ENCODE measurements around the gene PLEKHA1. TPM values are rescaled to one million over a fixed set of nuclear protein-coding genes. Genes with fewer than 3 reads are reported as not detected.

The PLEKHA1 gene
- polyA plus RNA-seq, 1 of the 3 experiments (the other 2 are of a cell fraction) = 8.4 TPM

- no peaks in the 10 kb centered on the region for H3K27me3 ChIP-seq (ENCODE audit: insufficient read depth)
- TF ChIP-seq TCF12 (IDR thresholded peaks at IDR 0.05) = no peak
- TF ChIP-seq SMC3 (IDR thresholded peaks at IDR 0.05; ENCODE audit: low read depth, low read length) = peak; percentile 74
- peak; percentile 85 for TF ChIP-seq RAD21 (IDR thresholded peaks at IDR 0.05; ENCODE audit: low read length)
- peak; percentile 79 for TF ChIP-seq CTCF (IDR thresholded peaks at IDR 0.05)
- no peak overlapping the region for H3K27ac ChIP-seq (ENCODE audit: low read depth in 2 of 2, low read length in 1 of 2)
- H3K4me2 ChIP-seq = no peak overlapping the region
- no peak overlapping the region; a peak in 1 of 4 replicates for H3K4me3 ChIP-seq (ENCODE audit: low read depth in 2 of 2, low read length in 1 of 2)
- no peak overlapping the region for H3K9ac ChIP-seq
- H3K36me3 ChIP-seq (replicated peaks in 1 of 2; ENCODE audit: control insufficient read depth in 1 of 2, insufficient read depth in 2 of 2, low read length in 1 of 2) = peaks cover 5 to 8% of the 10 kb centered on the region in 2 experiments
- H3K4me1 ChIP-seq (ENCODE audit: control insufficient read depth in 1 of 2, insufficient read depth in 2 of 2, low read depth in 1 of 2, low read length in 1 of 2) = no peaks in the 10 kb centered on the region
- 30% methylated on average over 3 of the region's 3 CpGs for WGBS (ENCODE audit: low lambda C conversion rate)
- peaks cover 2% of the 10 kb centered on the region for H3F3A ChIP-seq (replicated peaks; ENCODE audit: insufficient read depth)
- H2AFZ ChIP-seq (ENCODE audit: low read depth) = no peak overlapping the region
- no peaks in the 10 kb centered on the region for H3K79me2 ChIP-seq (ENCODE audit: insufficient read depth)
- H4K20me1 ChIP-seq (ENCODE audit: insufficient read depth) = no peaks in the 10 kb centered on the region
- CTCF ChIA-PET = interaction anchor here (0.6 to 4.3 kb wide), 70 partner anchors 8 to 405 kb away, joined by 3 to 139 read pairs (median 4); partner anchors contain the start of gene PLEKHA1
- POLR2A ChIA-PET = no interaction called here
- no peaks in the 10 kb centered on the region for H3K9me3 ChIP-seq
- H3K9me2 ChIP-seq = no peaks in the 10 kb centered on the region
- peak; percentile 47 for DNase-seq
Measured at GRCh38 chr10:122435212-122435827, 60.8 kb downstream of the PLEKHA1 start.

- H3K27ac ChIP-seq (ENCODE audit: low read depth in 2 of 2, low read length in 1 of 2) = peak overlapping the region in 1 of 2 experiments; percentile 22; a peak in 1 of 4 replicates
- no peaks in the 10 kb centered on the region for H4K20me1 ChIP-seq (ENCODE audit: insufficient read depth)
- no peaks in the 10 kb centered on the region for H3K36me3 ChIP-seq (replicated peaks in 1 of 2; ENCODE audit: control insufficient read depth in 1 of 2, insufficient read depth in 2 of 2, low read length in 1 of 2)
- CTCF ChIA-PET = interaction anchor here (0.8 to 1.9 kb wide), 2 partner anchors 124 to 143 kb away, joined by 3 to 6 read pairs; no protein-coding TSS in a partner anchor
- H3K9me3 ChIP-seq = peaks cover 6% of the 10 kb centered on the region; the same call in 1 of the 2 replicates
- no peak overlapping the region for H3K4me2 ChIP-seq
- 38% methylated on average over 7 of the region's 7 CpGs for WGBS (ENCODE audit: low lambda C conversion rate)
- no peak for DNase-seq
- H3F3A ChIP-seq (replicated peaks; ENCODE audit: insufficient read depth) = peaks cover 6% of the 10 kb centered on the region
- no peaks in the 10 kb centered on the region for H3K4me1 ChIP-seq (ENCODE audit: control insufficient read depth in 1 of 2, insufficient read depth in 2 of 2, low read depth in 1 of 2, low read length in 1 of 2)
- POLR2A ChIA-PET = no interaction called here
- 0 out of 2 replicates have a peak overlapping the region, but pooled peaks have one; percentile 1 for H3K9ac ChIP-seq
- TF ChIP-seq PBX3 (IDR thresholded peaks at IDR 0.05) (no peak), RAD21 (IDR thresholded peaks at IDR 0.05; ENCODE audit: low read length) (no peak), FOSL2 (IDR thresholded peaks at IDR 0.05; ENCODE audit: borderline replicate concordance, low read depth) (peak; percentile 40; the same call in 1 of the 2 replicates)
- H3K4me3 ChIP-seq (ENCODE audit: low read depth in 2 of 2, low read length in 1 of 2) = no peak overlapping the region
- H3K27me3 ChIP-seq (ENCODE audit: insufficient read depth) = no peaks in the 10 kb centered on the region
- no peaks in the 10 kb centered on the region for H3K9me2 ChIP-seq
- peak overlapping the region; percentile 69; the same call in 1 of the 2 replicates for H2AFZ ChIP-seq (ENCODE audit: low read depth)
- no peaks in the 10 kb centered on the region for H3K79me2 ChIP-seq (ENCODE audit: insufficient read depth)
Measured at GRCh38 chr10:122441961-122442360, 67.5 kb downstream of the PLEKHA1 start.

GRCh38 chr10:122445469-122445868, 71.0 kb downstream of the PLEKHA1 start:
- no peak overlapping the region for H2AFZ ChIP-seq (ENCODE audit: low read depth)
- no peaks in the 10 kb centered on the region for H3K4me1 ChIP-seq (ENCODE audit: control insufficient read depth in 1 of 2, insufficient read depth in 2 of 2, low read depth in 1 of 2, low read length in 1 of 2)
- H3K36me3 ChIP-seq (replicated peaks in 1 of 2; ENCODE audit: control insufficient read depth in 1 of 2, insufficient read depth in 2 of 2, low read length in 1 of 2) = no peaks in the 10 kb centered on the region
- DNase-seq = no peak
- peaks cover 7% of the 10 kb centered on the region; the same call in 1 of the 2 replicates for H3K9me3 ChIP-seq
- 91% methylated on average over 1 of the region's 1 CpG for WGBS (ENCODE audit: low lambda C conversion rate)
- no peaks in the 10 kb centered on the region for H3K79me2 ChIP-seq (ENCODE audit: insufficient read depth)
- TF ChIP-seq POLR2AphosphoS5 (IDR thresholded peaks at IDR 0.05; ENCODE audit: low read depth, low read length) = no peak
- peaks cover 7% of the 10 kb centered on the region for H3F3A ChIP-seq (replicated peaks; ENCODE audit: insufficient read depth)
- H3K4me2 ChIP-seq = no peak overlapping the region
- no peak overlapping the region for H3K9ac ChIP-seq
- no peaks in the 10 kb centered on the region for H3K9me2 ChIP-seq
- H4K20me1 ChIP-seq (ENCODE audit: insufficient read depth) = no peaks in the 10 kb centered on the region
- POLR2A ChIA-PET = no interaction called here
- no peak overlapping the region for H3K4me3 ChIP-seq (ENCODE audit: low read depth in 2 of 2, low read length in 1 of 2)
- CTCF ChIA-PET = interaction anchor here (2.4 kb wide), 1 partner anchor 146 kb away, joined by 7 read pairs; no protein-coding TSS in a partner anchor
- H3K27ac ChIP-seq (ENCODE audit: low read depth in 2 of 2, low read length in 1 of 2) = no peak overlapping the region
- no peaks in the 10 kb centered on the region for H3K27me3 ChIP-seq (ENCODE audit: insufficient read depth)
